HCT116 (cell line): ENCODE measurements around the gene SLC45A2. TPM values are rescaled to one million over a fixed set of nuclear protein-coding genes. Genes with fewer than 3 reads are reported as not detected.

Experiments
- ATAC-seq: fragments of 200-7000 bp; cut with Tn5 transposase; 2 replicates; pipeline ENCODE4 v1.9.1; 2020; ENCODE audit warnings: mild to moderate bottlenecking, moderate library complexity
- BruUV-seq: library from RNA; stranded (reverse); fragments of 400-500 nt; replicated peaks from 2 replicates; lab custom pipeline; 2021; lab: Mats Ljungman, UMichigan
- CTCF ChIA-PET: fragments of 300-600 bp; sonication (Branson Sonifier 250); formaldehyde crosslinking; loops from one replicate; lab custom pipeline; 2021; ENCODE audit warnings: antibody characterized with exemption; lab: Charles Lee
- POLR2A ChIA-PET: fragments of 300-600, 350-600 bp; sonication (Branson Sonifier 250); formaldehyde crosslinking; loops from one replicate; lab custom pipeline; 2021; ENCODE audit warnings: antibody characterized with exemption; lab: Charles Lee
- RAD21 ChIA-PET, 2 experiments: fragments of 300-600 bp; sonication (Branson Sonifier 250); formaldehyde crosslinking; loops; one replicate each; lab custom pipeline; 2023; ENCODE audit warnings: low total read pairs in 2 of 2; ENCODE audit not compliant: uncharacterized antibody in 2 of 2, unreplicated experiment in 2 of 2, low non-redundant PET in 1 of 2; lab: Charles Lee
- DNase-seq: peaks from one replicate; pipeline ENCODE4 v3.0.0-alpha.2; 2010; ENCODE audit warnings: low read depth, low spot score
- H2AFZ ChIP-seq: fragments of 200-600 bp; shearing (Covaris generic), sonication (generic); 2 replicates; pipeline ENCODE4 v1.6.1; 2017; ENCODE audit warnings: low read depth, mixed run types, mixed read lengths, antibody characterized with exemption, low read length; ENCODE audit not compliant: poor library complexity, severe bottlenecking
- H3K27ac ChIP-seq: 2 replicates; pipeline ENCODE4 v1.5.1; 2012; ENCODE audit warnings: low read depth, low read length
- H3K27me3 ChIP-seq: fragments of 200-600 bp; sonication (generic); 2 replicates; pipeline ENCODE4 v1.6.1; 2016; ENCODE audit warnings: mixed run types, low read length, mixed read lengths; ENCODE audit not compliant: insufficient read depth
- H3K36me3 ChIP-seq, 2 experiments: fragments of 200-500 bp in 1 of 2; fragments of 200-600 bp in 1 of 2; sonication (Bioruptor generic) in 1 of 2; sonication (generic) in 1 of 2; 2 replicates each; pipeline versions ENCODE4 v1.5.1 to v1.6.1; 2014 to 2016; ENCODE audit warnings: low read length in 2 of 2, inconsistent platforms in 1 of 2, mixed read lengths in 1 of 2, mixed run types in 1 of 2; ENCODE audit not compliant: insufficient read depth in 2 of 2, control insufficient read depth in 1 of 2
- H3K4me1 ChIP-seq, 2 experiments: fragments of 200-600 bp in 1 of 2; sonication (generic) in 1 of 2; 2 replicates each; pipeline versions ENCODE4 v1.5.1 to v1.6.1; 2012 to 2017; ENCODE audit warnings: low read length in 2 of 2, inconsistent platforms in 1 of 2, mild to moderate bottlenecking in 1 of 2, mixed read lengths in 1 of 2, mixed run types in 1 of 2, moderate library complexity in 1 of 2; ENCODE audit not compliant: insufficient read depth in 2 of 2, control insufficient read depth in 1 of 2
- H3K4me2 ChIP-seq: fragments of 200-600 bp; sonication (generic); 2 replicates; pipeline ENCODE4 v1.6.1; 2017; ENCODE audit warnings: mixed run types, low read length, mixed read lengths
- H3K4me3 ChIP-seq, 2 experiments: fragments of 200-600 bp in 1 of 2; sonication (generic) in 1 of 2; replicated peaks in 1 of 2; 2 replicates each; pipeline ENCODE4 v1.5.1; 2011 to 2016; ENCODE audit warnings: low read length in 2 of 2, control low read depth in 1 of 2, low read depth in 1 of 2, mild to moderate bottlenecking in 1 of 2, mixed read lengths in 1 of 2, mixed run types in 1 of 2
- H3K79me2 ChIP-seq: fragments of 200-600 bp; sonication (generic); 2 replicates; pipeline ENCODE4 v1.6.1; 2017; ENCODE audit warnings: mild to moderate bottlenecking, mixed run types, low read length, moderate library complexity, mixed read lengths; ENCODE audit not compliant: insufficient read depth
- H3K9ac ChIP-seq: fragments of 200-600 bp; sonication (generic); 2 replicates; pipeline ENCODE4 v1.6.1; 2016; ENCODE audit warnings: low read length, mixed read lengths
- H3K9me2 ChIP-seq: fragments of 200-600 bp; sonication (generic), shearing (Covaris generic); 2 replicates; pipeline ENCODE4 v1.6.1; 2017; ENCODE audit warnings: mixed run types, mild to moderate bottlenecking, moderate library complexity; ENCODE audit not compliant: insufficient read depth
- H3K9me3 ChIP-seq, 2 experiments: fragments of 200-500 bp in 1 of 2; fragments of 200-600 bp in 1 of 2; sonication (Bioruptor generic) in 1 of 2; sonication (generic) in 1 of 2; 2 replicates each; pipeline ENCODE4 v1.6.1; 2014 to 2017; ENCODE audit warnings: low read length in 2 of 2, mixed read lengths in 2 of 2, inconsistent platforms in 1 of 2, low read depth in 1 of 2, mild to moderate bottlenecking in 1 of 2, mixed run types in 1 of 2, moderate library complexity in 1 of 2; ENCODE audit not compliant: control insufficient read depth in 1 of 2, insufficient read depth in 1 of 2
- H4K20me1 ChIP-seq: fragments of 200-600 bp; sonication (generic), shearing (Covaris generic); 2 replicates; pipeline ENCODE4 v1.6.1; 2017; ENCODE audit warnings: mixed run types, mild to moderate bottlenecking, moderate library complexity; ENCODE audit not compliant: insufficient read depth
- CBX3 ChIP-seq: IDR thresholded peaks from 2 replicates; pipeline ENCODE4 v1.6.1; 2012; ENCODE audit warnings: low read depth
- CEBPB ChIP-seq: IDR thresholded peaks from 2 replicates; pipeline ENCODE4 v1.6.1; 2012; ENCODE audit warnings: low read depth
- ELF1 ChIP-seq: IDR thresholded peaks from 2 replicates; pipeline ENCODE4 v1.6.1; 2012; ENCODE audit warnings: low read depth, borderline replicate concordance
- FOSL1 ChIP-seq: IDR thresholded peaks from 2 replicates; pipeline ENCODE4 v1.6.1; 2012; ENCODE audit warnings: low read depth
- JUND ChIP-seq: IDR thresholded peaks from 2 replicates; pipeline ENCODE4 v1.6.1; 2012
- POLR2A ChIP-seq: IDR thresholded peaks from 2 replicates; pipeline ENCODE4 v1.7.0; 2011; ENCODE audit warnings: borderline replicate concordance; ENCODE audit not compliant: insufficient read depth, insufficient read length; ENCODE audit errors: extremely low read depth
- POLR2AphosphoS5 ChIP-seq: IDR thresholded peaks from 2 replicates; pipeline ENCODE4 v1.6.1; 2011; ENCODE audit warnings: mild to moderate bottlenecking, low read depth, low read length, moderate library complexity
- RAD21 ChIP-seq: IDR thresholded peaks from 2 replicates; pipeline ENCODE4 v1.6.1; 2012; ENCODE audit warnings: low read depth, mild to moderate bottlenecking
- SIN3A ChIP-seq: IDR thresholded peaks from 2 replicates; pipeline ENCODE4 v1.6.1; 2012; ENCODE audit warnings: low read depth
- SP1 ChIP-seq: IDR thresholded peaks from 2 replicates; pipeline ENCODE4 v1.6.1; 2012; ENCODE audit warnings: low read depth
- SRF ChIP-seq: IDR thresholded peaks from 2 replicates; pipeline ENCODE4 v1.6.1; 2012; ENCODE audit warnings: low read depth
- TCF7L2 ChIP-seq: IDR thresholded peaks from 2 replicates; pipeline ENCODE4 v1.7.0; 2011; ENCODE audit warnings: borderline replicate concordance, inconsistent platforms; ENCODE audit not compliant: insufficient read depth, insufficient read length; ENCODE audit errors: extremely low read depth
- YY1 ChIP-seq: IDR thresholded peaks from 2 replicates; pipeline ENCODE4 v1.6.1; 2011; ENCODE audit warnings: low read length, low read depth, moderate library complexity, mild to moderate bottlenecking; ENCODE audit not compliant: insufficient replicate concordance; ENCODE audit errors: extremely low read depth
- ZFX ChIP-seq: fragments of 450-650 bp; IDR thresholded peaks from 2 replicates; pipeline ENCODE4 v1.6.1; 2017
- intact Hi-C: fragments of 100-400 bp; cut with micrococcal nuclease; formaldehyde crosslinking; loops from 2 replicates; pipeline ENCODE4 v1.10.0; 2022
- total RNA-seq: library from RNA; stranded (reverse); gene quantifications from one replicate; pipeline ENCODE4 v1.2.1, GENCODE V29; 2021; ENCODE audit not compliant: unreplicated experiment
- TF ChIP-seq, protein P1 (sequence below): IDR thresholded peaks from 2 replicates; pipeline ENCODE4 v1.6.1; 2012; ENCODE audit warnings: low read depth
- TF ChIP-seq, protein P2 (sequence below): IDR thresholded peaks from 2 replicates; pipeline ENCODE4 v1.6.1; 2012
- TF ChIP-seq, protein P3 (sequence below), 3 experiments: fragments of 200-600 bp in 1 of 3; sonication (generic) in 1 of 3; IDR thresholded peaks in 2 of 3; conservative IDR thresholded peaks in 1 of 3; 2 replicates each; pipeline ENCODE4 v1.5.1; 2012 to 2017; ENCODE audit warnings: low read depth in 2 of 3, low read length in 2 of 3, antibody characterized with exemption in 1 of 3, borderline replicate concordance in 1 of 3, control low read depth in 1 of 3, mild to moderate bottlenecking in 1 of 3, mixed read lengths in 1 of 3, mixed run types in 1 of 3, moderate library complexity in 1 of 3; ENCODE audit not compliant: insufficient read depth in 1 of 3
- TF ChIP-seq, protein P4 (sequence below): IDR thresholded peaks from 2 replicates; pipeline ENCODE4 v1.6.1; 2012

Gene SLC45A2
- total RNA-seq, 1 experiment from 2014 or later: not detected

DNA sequence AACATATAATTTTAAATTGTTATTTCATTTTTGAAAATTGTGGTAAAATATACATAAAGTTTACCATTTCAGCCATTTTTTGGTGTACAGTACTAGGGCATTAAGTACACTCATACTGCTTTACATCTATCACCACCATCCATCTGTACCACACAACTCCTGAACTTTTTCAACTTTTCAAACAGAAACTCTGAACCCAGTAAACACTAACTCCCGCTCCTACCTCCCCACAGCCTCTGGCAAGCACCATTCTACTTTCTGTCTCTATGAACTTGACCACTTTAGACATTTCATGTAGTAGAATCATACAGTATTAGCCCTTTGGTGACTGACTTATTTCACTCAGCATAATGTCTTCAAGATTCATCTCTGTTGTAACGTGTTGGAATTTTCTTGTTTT lies 8.4 kb upstream of the SLC45A2 start:
- Histone ChIP-seq H3K4me3 (no peak overlapping the region), H2AFZ (no peak overlapping the region), H4K20me1 (no peaks in the 10 kb centered on the region), H3K4me1 (no peaks in the 10 kb centered on the region), H3K9ac (no peak overlapping the region), H3K4me2 (no peak overlapping the region), H3K27ac (no peak overlapping the region), H3K9me3 (no peaks in the 10 kb centered on the region), H3K9me2 (no peaks in the 10 kb centered on the region), H3K79me2 (no peaks in the 10 kb centered on the region), H3K36me3 (peaks cover 0 to 5% of the 10 kb centered on the region in 2 experiments; a peak in 1 of 4 replicates), H3K27me3 (no peaks in the 10 kb centered on the region)
- intact Hi-C loops: no loop called here
- TF ChIP-seq, protein P1, sequence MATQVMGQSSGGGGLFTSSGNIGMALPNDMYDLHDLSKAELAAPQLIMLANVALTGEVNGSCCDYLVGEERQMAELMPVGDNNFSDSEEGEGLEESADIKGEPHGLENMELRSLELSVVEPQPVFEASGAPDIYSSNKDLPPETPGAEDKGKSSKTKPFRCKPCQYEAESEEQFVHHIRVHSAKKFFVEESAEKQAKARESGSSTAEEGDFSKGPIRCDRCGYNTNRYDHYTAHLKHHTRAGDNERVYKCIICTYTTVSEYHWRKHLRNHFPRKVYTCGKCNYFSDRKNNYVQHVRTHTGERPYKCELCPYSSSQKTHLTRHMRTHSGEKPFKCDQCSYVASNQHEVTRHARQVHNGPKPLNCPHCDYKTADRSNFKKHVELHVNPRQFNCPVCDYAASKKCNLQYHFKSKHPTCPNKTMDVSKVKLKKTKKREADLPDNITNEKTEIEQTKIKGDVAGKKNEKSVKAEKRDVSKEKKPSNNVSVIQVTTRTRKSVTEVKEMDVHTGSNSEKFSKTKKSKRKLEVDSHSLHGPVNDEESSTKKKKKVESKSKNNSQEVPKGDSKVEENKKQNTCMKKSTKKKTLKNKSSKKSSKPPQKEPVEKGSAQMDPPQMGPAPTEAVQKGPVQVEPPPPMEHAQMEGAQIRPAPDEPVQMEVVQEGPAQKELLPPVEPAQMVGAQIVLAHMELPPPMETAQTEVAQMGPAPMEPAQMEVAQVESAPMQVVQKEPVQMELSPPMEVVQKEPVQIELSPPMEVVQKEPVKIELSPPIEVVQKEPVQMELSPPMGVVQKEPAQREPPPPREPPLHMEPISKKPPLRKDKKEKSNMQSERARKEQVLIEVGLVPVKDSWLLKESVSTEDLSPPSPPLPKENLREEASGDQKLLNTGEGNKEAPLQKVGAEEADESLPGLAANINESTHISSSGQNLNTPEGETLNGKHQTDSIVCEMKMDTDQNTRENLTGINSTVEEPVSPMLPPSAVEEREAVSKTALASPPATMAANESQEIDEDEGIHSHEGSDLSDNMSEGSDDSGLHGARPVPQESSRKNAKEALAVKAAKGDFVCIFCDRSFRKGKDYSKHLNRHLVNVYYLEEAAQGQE: no peak
- no peak for TF ChIP-seq CBX3
- ChIA-PET CTCF (no interaction called here), POLR2A (no interaction called here), RAD21 (no interaction called here)
- ATAC-seq (no peak), DNase-seq (no peak)
- BruUV-seq: no TSS peak

DNA sequence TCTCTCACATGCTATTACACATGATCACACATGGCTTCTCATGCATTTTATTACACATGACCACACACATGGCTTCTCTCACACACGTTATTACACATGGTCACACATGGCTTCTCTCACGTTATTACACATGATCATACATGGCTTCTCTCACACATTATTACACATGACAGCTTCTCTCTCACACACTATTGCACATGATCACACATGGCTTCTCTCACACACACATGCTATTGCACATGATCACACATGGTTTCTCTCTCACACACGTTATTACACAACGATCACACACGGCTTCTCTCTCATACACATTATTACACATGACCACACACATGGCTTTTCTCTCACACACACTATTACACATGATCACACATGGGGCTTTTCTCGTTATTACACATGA lies 954 bp upstream of the SLC45A2 start:
- Histone ChIP-seq H2AFZ (no peak overlapping the region), H3K27ac (no peak overlapping the region), H3K4me3 (no peak overlapping the region), H3K9me2 (no peaks in the 10 kb centered on the region), H3K4me2 (no peak overlapping the region), H3K79me2 (no peaks in the 10 kb centered on the region), H3K4me1 (no peaks in the 10 kb centered on the region), H3K27me3 (no peaks in the 10 kb centered on the region), H3K36me3 (peaks cover 0 to 5% of the 10 kb centered on the region in 2 experiments; a peak in 1 of 4 replicates), H4K20me1 (no peaks in the 10 kb centered on the region), H3K9ac (no peak overlapping the region), H3K9me3 (no peaks in the 10 kb centered on the region)
- intact Hi-C loops: no loop called here
- POLR2A ChIA-PET: no interaction called here
- no TSS peak for BruUV-seq
- RAD21 ChIA-PET: no interaction called here
- DNase-seq: no peak
- no peak for ATAC-seq
- CTCF ChIA-PET: no interaction called here
- TF ChIP-seq POLR2AphosphoS5 (no peak), SRF (no peak), CEBPB (no peak), YY1 (no peak), JUND (no peak), ELF1 (no peak), RAD21 (no peak), CBX3 (no peak), SIN3A (no peak), SP1 (no peak), ZFX (no peak), TCF7L2 (no peak), FOSL1 (no peak), POLR2A (no peak)
- TF ChIP-seq, protein P2, sequence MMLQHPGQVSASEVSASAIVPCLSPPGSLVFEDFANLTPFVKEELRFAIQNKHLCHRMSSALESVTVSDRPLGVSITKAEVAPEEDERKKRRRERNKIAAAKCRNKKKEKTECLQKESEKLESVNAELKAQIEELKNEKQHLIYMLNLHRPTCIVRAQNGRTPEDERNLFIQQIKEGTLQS: no peak
- TF ChIP-seq, protein P3, sequence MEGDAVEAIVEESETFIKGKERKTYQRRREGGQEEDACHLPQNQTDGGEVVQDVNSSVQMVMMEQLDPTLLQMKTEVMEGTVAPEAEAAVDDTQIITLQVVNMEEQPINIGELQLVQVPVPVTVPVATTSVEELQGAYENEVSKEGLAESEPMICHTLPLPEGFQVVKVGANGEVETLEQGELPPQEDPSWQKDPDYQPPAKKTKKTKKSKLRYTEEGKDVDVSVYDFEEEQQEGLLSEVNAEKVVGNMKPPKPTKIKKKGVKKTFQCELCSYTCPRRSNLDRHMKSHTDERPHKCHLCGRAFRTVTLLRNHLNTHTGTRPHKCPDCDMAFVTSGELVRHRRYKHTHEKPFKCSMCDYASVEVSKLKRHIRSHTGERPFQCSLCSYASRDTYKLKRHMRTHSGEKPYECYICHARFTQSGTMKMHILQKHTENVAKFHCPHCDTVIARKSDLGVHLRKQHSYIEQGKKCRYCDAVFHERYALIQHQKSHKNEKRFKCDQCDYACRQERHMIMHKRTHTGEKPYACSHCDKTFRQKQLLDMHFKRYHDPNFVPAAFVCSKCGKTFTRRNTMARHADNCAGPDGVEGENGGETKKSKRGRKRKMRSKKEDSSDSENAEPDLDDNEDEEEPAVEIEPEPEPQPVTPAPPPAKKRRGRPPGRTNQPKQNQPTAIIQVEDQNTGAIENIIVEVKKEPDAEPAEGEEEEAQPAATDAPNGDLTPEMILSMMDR (IDR thresholded peaks at IDR 0.05 in 2 of 3, conservative IDR thresholded peaks at IDR 0.05 in 1 of 3; ENCODE audit: borderline replicate concordance in 1 of 3, insufficient read depth in 1 of 3, low read depth in 2 of 3, low read length in 2 of 3): no peak
- TF ChIP-seq, protein P4, sequence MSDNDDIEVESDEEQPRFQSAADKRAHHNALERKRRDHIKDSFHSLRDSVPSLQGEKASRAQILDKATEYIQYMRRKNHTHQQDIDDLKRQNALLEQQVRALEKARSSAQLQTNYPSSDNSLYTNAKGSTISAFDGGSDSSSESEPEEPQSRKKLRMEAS: no peak
